Measurements from ENCODE around the gene BCKDK.

DNA sequence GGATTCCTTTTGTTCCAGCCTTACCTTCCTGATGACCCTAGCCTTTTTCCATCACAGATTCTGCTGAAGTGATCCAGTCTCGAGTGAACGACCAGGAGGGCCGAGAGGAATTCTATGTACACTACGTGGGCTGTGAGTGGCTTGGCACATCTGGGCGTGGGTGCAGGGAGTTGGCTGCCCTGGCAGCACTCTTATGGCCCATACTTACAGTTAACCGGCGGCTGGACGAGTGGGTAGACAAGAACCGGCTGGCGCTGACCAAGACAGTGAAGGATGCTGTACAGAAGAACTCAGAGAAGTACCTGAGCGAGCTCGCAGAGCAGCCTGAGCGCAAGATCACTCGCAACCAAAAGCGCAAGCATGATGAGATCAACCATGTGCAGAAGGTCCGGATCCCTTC is 11.9 kb downstream of the BCKDK start:
- TF ChIP-seq, protein P1, sequence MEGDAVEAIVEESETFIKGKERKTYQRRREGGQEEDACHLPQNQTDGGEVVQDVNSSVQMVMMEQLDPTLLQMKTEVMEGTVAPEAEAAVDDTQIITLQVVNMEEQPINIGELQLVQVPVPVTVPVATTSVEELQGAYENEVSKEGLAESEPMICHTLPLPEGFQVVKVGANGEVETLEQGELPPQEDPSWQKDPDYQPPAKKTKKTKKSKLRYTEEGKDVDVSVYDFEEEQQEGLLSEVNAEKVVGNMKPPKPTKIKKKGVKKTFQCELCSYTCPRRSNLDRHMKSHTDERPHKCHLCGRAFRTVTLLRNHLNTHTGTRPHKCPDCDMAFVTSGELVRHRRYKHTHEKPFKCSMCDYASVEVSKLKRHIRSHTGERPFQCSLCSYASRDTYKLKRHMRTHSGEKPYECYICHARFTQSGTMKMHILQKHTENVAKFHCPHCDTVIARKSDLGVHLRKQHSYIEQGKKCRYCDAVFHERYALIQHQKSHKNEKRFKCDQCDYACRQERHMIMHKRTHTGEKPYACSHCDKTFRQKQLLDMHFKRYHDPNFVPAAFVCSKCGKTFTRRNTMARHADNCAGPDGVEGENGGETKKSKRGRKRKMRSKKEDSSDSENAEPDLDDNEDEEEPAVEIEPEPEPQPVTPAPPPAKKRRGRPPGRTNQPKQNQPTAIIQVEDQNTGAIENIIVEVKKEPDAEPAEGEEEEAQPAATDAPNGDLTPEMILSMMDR (conservative IDR thresholded peaks at IDR 0.05; ENCODE audit: low read depth, low read length) = no peak
- TF ChIP-seq EZH2phosphoT487 (IDR thresholded peaks at IDR 0.05; ENCODE audit: borderline replicate concordance, low read length) (no peak), EZH2 (IDR thresholded peaks at IDR 0.05; ENCODE audit: low read length, unreplicated experiment) (no peak)
